A549 (cell line): ENCODE results near the gene COLEC12. TPM values are rescaled to one million over a fixed set of nuclear protein-coding genes. Genes with fewer than 3 reads are reported as not detected.

Source experiments
- ATAC-seq, 2 experiments: fragments of 200-7000 bp in 1 of 2; fragments of >200 bp in 1 of 2; cut with Nextera tagmentation in 1 of 2; cut with Tn5 transposase in 1 of 2; 3 replicates each; pipeline versions ENCODE4 v1.8.0 to v1.9.1; 2018 to 2020; ENCODE audit warnings: mild to moderate bottlenecking in 1 of 2, moderate library complexity in 1 of 2
- CTCF ChIA-PET: fragments of 300-600 bp; sonication (Branson Sonifier 250); formaldehyde crosslinking; extraction: SDS; loops from one replicate; lab custom pipeline; 2021; ENCODE audit warnings: antibody characterized with exemption, inconsistent platforms; lab: Yijun Ruan, JAX
- POLR2A ChIA-PET: fragments of 350-600 bp; formaldehyde crosslinking; extraction: SDS; loops from one replicate; lab custom pipeline; 2021; ENCODE audit warnings: antibody characterized with exemption, inconsistent platforms; lab: Yijun Ruan, JAX
- DNase-seq, 2 experiments: peaks; one replicate each; pipeline versions ENCODE4 v3.0.0 to v3.0.0-alpha.2; 2011 to 2016; ENCODE audit warnings: low read depth in 1 of 2, low spot score in 1 of 2
- FAIRE-seq: peaks from 2 replicates; lab custom pipeline; 2011; peaks lifted over from hg19 to GRCh38; lab: Jason Lieb, UNC
- H3K27ac ChIP-seq, 2 experiments: fragments of >200 bp; sonication (Bioruptor Twin); formaldehyde crosslinking; 3 replicates each; pipeline ENCODE4 v1.5.1; 2016 to 2017
- H3K4me1 ChIP-seq: fragments of >200 bp; sonication (Bioruptor Twin); formaldehyde crosslinking; 3 replicates; pipeline ENCODE4 v1.6.1; 2016
- H3K4me2 ChIP-seq: fragments of >200 bp; sonication (Bioruptor Twin); formaldehyde crosslinking; 3 replicates; pipeline ENCODE4 v1.6.1; 2016
- H3K4me3 ChIP-seq: fragments of >200 bp; sonication (Bioruptor Twin); formaldehyde crosslinking; 3 replicates; pipeline ENCODE4 v1.5.1; 2016
- H3K9me3 ChIP-seq: fragments of >200 bp; sonication (Bioruptor Twin); formaldehyde crosslinking; 3 replicates; pipeline ENCODE4 v1.6.1; 2016
- ATOH8 ChIP-seq: fragments of 250-450 bp; sonication (Bioruptor Pico); IDR thresholded peaks from 2 replicates; pipeline ENCODE4 v1.5.0; 2020; ENCODE audit warnings: low read depth, mild to moderate bottlenecking, moderate library complexity
- CBX8 ChIP-seq: fragments of 200-600 bp; sonication (generic); IDR thresholded peaks from 2 replicates; pipeline ENCODE4 v1.6.1; 2016
- CHD2 ChIP-seq: fragments of 150-350 bp; IDR thresholded peaks from 2 replicates; pipeline ENCODE4 v1.6.1; 2014; ENCODE audit warnings: low read length; ENCODE audit not compliant: partially characterized antibody
- EHF ChIP-seq: fragments of 250-450 bp; sonication (Bioruptor Pico); IDR thresholded peaks from 2 replicates; pipeline ENCODE4 v1.5.0; 2020; ENCODE audit warnings: mild to moderate bottlenecking
- EHMT2 ChIP-seq: fragments of 200-600 bp; sonication (generic); IDR thresholded peaks from 2 replicates; pipeline ENCODE4 v1.6.1; 2016; ENCODE audit warnings: antibody characterized with exemption, low read depth, mild to moderate bottlenecking, moderate library complexity
- ESRRA ChIP-seq: fragments of 150-350 bp; IDR thresholded peaks from 2 replicates; pipeline ENCODE4 v1.6.1; 2014; ENCODE audit warnings: mild to moderate bottlenecking, low read length, borderline replicate concordance
- FOSB ChIP-seq: fragments of 250-450 bp; sonication (Bioruptor Pico); IDR thresholded peaks from 2 replicates; pipeline ENCODE4 v1.5.0; 2020; ENCODE audit warnings: mild to moderate bottlenecking, moderate library complexity
- FOSL2 ChIP-seq, 2 experiments: fragments of 450-650 bp in 1 of 2; fragments of >200 bp in 1 of 2; sonication (Bioruptor Twin) in 1 of 2; formaldehyde crosslinking; IDR thresholded peaks; 2 replicates each; pipeline versions ENCODE4 v1.5.0 to v1.6.1; 2016 to 2020; ENCODE audit warnings: mild to moderate bottlenecking in 1 of 2, moderate library complexity in 1 of 2
- HES2 ChIP-seq: fragments of >200 bp; sonication (Bioruptor Twin); formaldehyde crosslinking; IDR thresholded peaks from 2 replicates; pipeline ENCODE4 v1.6.1; 2016
- HEYL ChIP-seq: fragments of 250-450 bp; sonication (Bioruptor Pico); IDR thresholded peaks from 2 replicates; pipeline ENCODE4 v1.8.0; 2021; ENCODE audit warnings: mild to moderate bottlenecking, moderate library complexity
- HMGXB4 ChIP-seq: fragments of 250-450 bp; sonication (Bioruptor Pico); IDR thresholded peaks from 2 replicates; pipeline ENCODE4 v1.5.0; 2021; ENCODE audit warnings: mild to moderate bottlenecking, moderate library complexity, borderline replicate concordance
- KDM5A ChIP-seq: fragments of 200-600 bp; sonication (generic); IDR thresholded peaks from 2 replicates; pipeline ENCODE4 v1.6.1; 2016; ENCODE audit warnings: antibody characterized with exemption, mild to moderate bottlenecking
- MAFK ChIP-seq: fragments of 450-650 bp; IDR thresholded peaks from 2 replicates; pipeline ENCODE4 v1.6.1; 2014; ENCODE audit not compliant: partially characterized antibody
- MYC ChIP-seq: IDR thresholded peaks from 2 replicates; pipeline ENCODE4 v1.6.1; 2012; ENCODE audit warnings: mild to moderate bottlenecking, inconsistent platforms, low read length, improper control_type of control experiment, borderline replicate concordance
- NPAS2 ChIP-seq: fragments of 250-450 bp; sonication (Bioruptor Pico); IDR thresholded peaks from 2 replicates; pipeline ENCODE4 v1.8.0; 2022; ENCODE audit warnings: mild to moderate bottlenecking, moderate library complexity, borderline replicate concordance
- POLR2A ChIP-seq: IDR thresholded peaks from 2 replicates; pipeline ENCODE4 v1.6.1; 2012; ENCODE audit warnings: mild to moderate bottlenecking, low read length
- RCOR1 ChIP-seq: fragments of 150-350 bp; IDR thresholded peaks from 2 replicates; pipeline ENCODE4 v1.6.1; 2014; ENCODE audit warnings: antibody characterized with exemption, low read length, low read depth
- TFCP2L1 ChIP-seq: fragments of 250-450 bp; sonication (Bioruptor Pico); IDR thresholded peaks from 2 replicates; pipeline ENCODE4 v1.5.0; 2021; ENCODE audit warnings: mild to moderate bottlenecking
- ZC3H11A ChIP-seq: fragments of 450-650 bp; IDR thresholded peaks from 2 replicates; pipeline ENCODE4 v1.6.1; 2014; ENCODE audit warnings: antibody characterized with exemption, mild to moderate bottlenecking
- ZFP36 ChIP-seq: fragments of 450-650 bp; IDR thresholded peaks from 2 replicates; pipeline ENCODE4 v1.6.1; 2014; ENCODE audit warnings: borderline replicate concordance; ENCODE audit not compliant: partially characterized antibody
- ZNF302 ChIP-seq: fragments of 250-450 bp; sonication (Bioruptor Pico); IDR thresholded peaks from 2 replicates; pipeline ENCODE4 v1.9.0; 2021; ENCODE audit warnings: inconsistent platforms, mild to moderate bottlenecking, moderate library complexity
- WGBS: methylation state at CpG from one replicate; pipeline ENCODE4 v1.1.6; 2017; ENCODE audit errors: missing lambda C conversion rate; 5-methylcytosine and 5-hydroxymethylcytosine counted together
- polyA plus RNA-seq, 4 experiments: library from polyadenylated mRNA; depleted of rRNA in 3 of 4; stranded (reverse); fragments of >200 nt; fragmentation: RNase III in 1 of 4; extraction: RNeasy Plus Mini Kit Qiagen cat#74134 plus additional on column Dnase treatment in 1 of 4; gene quantifications; 2 replicates in 3 of 4; 3 replicates in 1 of 4; pipeline ENCODE4 v1.2.3, GENCODE V29; 2011 to 2017

COLEC12 gene
- polyA plus RNA-seq, 2 of the 4 experiments (the other 2 are of a cell fraction), result 0.01 TPM; not detected in 1

GRCh38 chr18:341102-341501 lies 159.4 kb downstream of the COLEC12 start:
- TF ChIP-seq EHF (CRISPR knock-in tag) (no peak), FOSL2 (IDR thresholded peaks at IDR 0.05) (no peak), FOSL2 (CRISPR knock-in tag; IDR thresholded peaks at IDR 0.05) (no peak), KDM5A (no peak)
- TF ChIP-seq, all 56 proteins: peak for 0
- ATAC-seq (no peak), DNase-seq (no peak), FAIRE-seq (no peak)
- WGBS, result 72% methylated on average over 3 of the region's 3 CpGs
- no peak overlapping the region for H3K4me2 ChIP-seq
- H3K9me3 ChIP-seq, result no peaks in the 10 kb centered on the region
- no peaks in the 10 kb centered on the region for H3K4me1 ChIP-seq
- no peak overlapping the region for H3K27ac ChIP-seq
- POLR2A ChIA-PET, result no interaction called here
- CTCF ChIA-PET, result no interaction called here
- no peak overlapping the region for H3K4me3 ChIP-seq

- ChIA-PET POLR2A (no interaction called here), CTCF (no interaction called here)
- H3K9me3 ChIP-seq, result no peaks in the 10 kb centered on the region
- ATAC-seq (no peak), FAIRE-seq (no peak), DNase-seq (no peak)
- no peak overlapping the region for H3K27ac ChIP-seq
- TF ChIP-seq FOSB (no peak), ZC3H11A (no peak), NPAS2 (CRISPR knock-in tag) (no peak), MYC (no peak), TFCP2L1 (no peak), CHD2 (no peak), HES2 (no peak), EHMT2 (no peak), MAFK (no peak), CBX8 (no peak), ZNF302 (CRISPR knock-in tag) (no peak), RCOR1 (no peak), FOSL2 (IDR thresholded peaks at IDR 0.05) (no peak), FOSL2 (CRISPR knock-in tag; IDR thresholded peaks at IDR 0.05) (no peak), ESRRA (no peak), ZFP36 (no peak)
- H3K4me1 ChIP-seq, result no peaks in the 10 kb centered on the region
- H3K4me3 ChIP-seq, result no peak overlapping the region
- no peak overlapping the region for H3K4me2 ChIP-seq
- 31% methylated on average over 10 of the region's 10 CpGs for WGBS
Observed at GRCh38 chr18:340044-340443, 160.5 kb downstream of the COLEC12 start.

GRCh38 chr18:339200-339599 lies 161.3 kb downstream of the COLEC12 start:
- Histone ChIP-seq H3K27ac (no peak overlapping the region), H3K4me3 (no peak overlapping the region), H3K9me3 (no peaks in the 10 kb centered on the region), H3K4me1 (no peaks in the 10 kb centered on the region), H3K4me2 (no peak overlapping the region)
- CTCF ChIA-PET, result no interaction called here
- POLR2A ChIA-PET, result no interaction called here
- ATAC-seq (no peak), DNase-seq (no peak), FAIRE-seq (no peak)
- 18% methylated on average over 6 of the region's 6 CpGs for WGBS
- no peak for TF ChIP-seq HEYL (CRISPR knock-in tag)
- TF ChIP-seq RCOR1, result no peak
- TF ChIP-seq ATOH8, result no peak
- TF ChIP-seq POLR2A, result no peak
- TF ChIP-seq HMGXB4 (CRISPR knock-in tag), result no peak
